Measurements from ENCODE around the gene COLEC12. TPM values are rescaled to one million over a fixed set of nuclear protein-coding genes. Genes with fewer than 3 reads are reported as not detected.

The COLEC12 gene
- polyA plus RNA-seq, 3 donors, result 0.21 to 0.47 (median 0.35) TPM

GRCh38 chr18:518081-518480, 17.6 kb upstream of the COLEC12 start:
- intact Hi-C loops (cut with micrococcal nuclease), result no loop called here
- Histone ChIP-seq H3K4me3 (replicated peaks in 1 of 3; ENCODE audit: low read depth in 2 of 3, low read length in 3 of 3) (peak overlapping the region in 1 of 3 experiments; percentile 43), H4K20me1 (ENCODE audit: insufficient read depth, low read length) (no peaks in the 10 kb centered on the region), H2AFZ (ENCODE audit: insufficient read depth, low read depth, low read length, poor library complexity, severe bottlenecking) (no peak overlapping the region), H3K9me3 (replicated peaks in 1 of 2; ENCODE audit: control insufficient read depth in 1 of 2, insufficient read depth in 1 of 2, low read length in 2 of 2) (peaks cover 0 to 12% of the 10 kb centered on the region in 2 donors), H3K79me2 (ENCODE audit: insufficient read depth, low read length) (no peaks in the 10 kb centered on the region), H3K27ac (ENCODE audit: low read depth in 1 of 2, low read length in 2 of 2) (no peak overlapping the region), H3K9ac (ENCODE audit: insufficient read depth, low read length, poor library complexity, severe bottlenecking) (no peak overlapping the region), H3K27me3 (ENCODE audit: control insufficient read depth in 2 of 2, insufficient read depth in 2 of 2, low read length in 2 of 2) (no peaks in the 10 kb centered on the region), H3K4me1 (ENCODE audit: control insufficient read depth in 1 of 2, insufficient read depth in 2 of 2, low read length in 2 of 2) (peaks cover 19 to 21% of the 10 kb centered on the region in 2 donors), H3K36me3 (replicated peaks in 1 of 2; ENCODE audit: control insufficient read depth in 1 of 2, insufficient read depth in 2 of 2, low read length in 2 of 2) (no peaks in the 10 kb centered on the region), H3K4me2 (replicated peaks; ENCODE audit: extremely low read depth, low read length, poor library complexity, severe bottlenecking) (no peak overlapping the region)
- 100% methylated on average over 1 of the region's 3 CpGs for WGBS (ENCODE audit: insufficient coverage)
- Mint-ChIP-seq H3K4me3 (peak overlapping the region in 1 of 2 donors; percentile 11), H3K9me3 (peaks cover 8 to 16% (median 12%) of the 10 kb centered on the region in 7 donors), H3K27me3 (ENCODE audit: low read depth in 3 of 3) (peaks cover 0 to 8% (median 6%) of the 10 kb centered on the region in 3 donors), H3K36me3 (peaks cover 0 to 2% of the 10 kb centered on the region in 2 donors), H3K4me1 (peaks cover 24% of the 10 kb centered on the region), H3K27ac (peak overlapping the region in 1 of 7 donors; percentile 57)
- TF ChIP-seq CTCF (IDR thresholded peaks at IDR 0.05), result no peak
- DNase-seq, result no peak

- H3K9ac ChIP-seq (ENCODE audit: insufficient read depth, low read length, poor library complexity, severe bottlenecking), result no peak overlapping the region
- H3K36me3 ChIP-seq (replicated peaks in 1 of 2; ENCODE audit: control insufficient read depth in 1 of 2, insufficient read depth in 2 of 2, low read length in 2 of 2), result no peaks in the 10 kb centered on the region
- peaks cover 0 to 12% of the 10 kb centered on the region in 2 donors for H3K9me3 ChIP-seq (replicated peaks in 1 of 2; ENCODE audit: control insufficient read depth in 1 of 2, insufficient read depth in 1 of 2, low read length in 2 of 2)
- no peaks in the 10 kb centered on the region for H4K20me1 ChIP-seq (ENCODE audit: insufficient read depth, low read length)
- intact Hi-C loops (cut with micrococcal nuclease), result no loop called here
- no peak overlapping the region for H3K4me2 ChIP-seq (replicated peaks; ENCODE audit: extremely low read depth, low read length, poor library complexity, severe bottlenecking)
- no peak for DNase-seq
- H3K27me3 Mint-ChIP-seq (ENCODE audit: low read depth in 3 of 3), result peaks cover 0 to 6% (median 6%) of the 10 kb centered on the region in 3 donors
- H3K4me3 ChIP-seq (replicated peaks in 1 of 3; ENCODE audit: low read depth in 2 of 3, low read length in 3 of 3), result no peak overlapping the region
- WGBS (ENCODE audit: insufficient coverage), result 67% methylated on average over 3 of the region's 4 CpGs
- H3K9me3 Mint-ChIP-seq, result peaks cover 9 to 23% (median 12%) of the 10 kb centered on the region in 7 donors
- no peaks in the 10 kb centered on the region for H3K79me2 ChIP-seq (ENCODE audit: insufficient read depth, low read length)
- TF ChIP-seq CTCF (IDR thresholded peaks at IDR 0.05), result no peak
- H2AFZ ChIP-seq (ENCODE audit: insufficient read depth, low read depth, low read length, poor library complexity, severe bottlenecking), result no peak overlapping the region
- no peak overlapping the region for H3K4me3 Mint-ChIP-seq
- no peak overlapping the region for H3K27ac ChIP-seq (ENCODE audit: low read depth in 1 of 2, low read length in 2 of 2)
- H3K4me1 ChIP-seq (ENCODE audit: control insufficient read depth in 1 of 2, insufficient read depth in 2 of 2, low read length in 2 of 2), result peaks cover 19 to 21% of the 10 kb centered on the region in 2 donors
- H3K27ac Mint-ChIP-seq, result no peak overlapping the region
- H3K27me3 ChIP-seq (ENCODE audit: control insufficient read depth in 2 of 2, insufficient read depth in 2 of 2, low read length in 2 of 2), result no peaks in the 10 kb centered on the region
- peaks cover 24% of the 10 kb centered on the region for H3K4me1 Mint-ChIP-seq
- peaks cover 0 to 2% of the 10 kb centered on the region in 2 donors for H3K36me3 Mint-ChIP-seq
These were observed 15.3 kb upstream of the COLEC12 start for GRCh38 chr18:515838-516237.

Measured in CD14-positive monocyte (primary cell).